NCI-H526 treated with DMSO at 0.1 percent for 48 hours (cell line): Measurements from ENCODE around the gene AMMECR1.
A peak's percentile ranks its signal among the peaks of the same experiment; 100 is the strongest.
"Not testable (repeated sequence)": the region's sequence is repeated elsewhere in the genome, so short reads cannot be mapped to it uniquely, and the experiment has no call there.

Experiments used
- DNase-seq: peaks from one replicate; lab custom pipeline; 2025; lab: John Stamatoyannopoulos, UW

Gene AMMECR1

GRCh38 chrX:110170029-110170428, 147.9 kb downstream of the AMMECR1 start:
- no peak for DNase-seq

- DNase-seq = no peak
These were observed 149.3 kb downstream of the AMMECR1 start for GRCh38 chrX:110168585-110168984.

- DNase-seq = no peak
These were observed 149.9 kb downstream of the AMMECR1 start for GRCh38 chrX:110167952-110168451.

GRCh38 chrX:110163488-110163887, 154.4 kb downstream of the AMMECR1 start:
- no peak for DNase-seq

- no peak for DNase-seq
These were observed 155.0 kb downstream of the AMMECR1 start for GRCh38 chrX:110162867-110163266.

- no peak for DNase-seq
These were observed 155.8 kb downstream of the AMMECR1 start for GRCh38 chrX:110162131-110162530.

GRCh38 chrX:110161361-110161686, 156.6 kb downstream of the AMMECR1 start:
- DNase-seq = no peak

- DNase-seq = no peak
These were observed 158.0 kb downstream of the AMMECR1 start for GRCh38 chrX:110159865-110160264.

GRCh38 chrX:110159235-110159634, 158.7 kb downstream of the AMMECR1 start:
- DNase-seq = no peak

GRCh38 chrX:110157444-110157843, 160.4 kb downstream of the AMMECR1 start:
- DNase-seq = no peak

- DNase-seq = no peak
These were observed 161.6 kb downstream of the AMMECR1 start for GRCh38 chrX:110156167-110156754.

GRCh38 chrX:110155759-110156158, 162.1 kb downstream of the AMMECR1 start:
- DNase-seq = no peak

GRCh38 chrX:110154328-110154727, 163.6 kb downstream of the AMMECR1 start:
- DNase-seq = not testable (repeated sequence)

GRCh38 chrX:110153896-110154295, 164.0 kb downstream of the AMMECR1 start:
- DNase-seq = no peak

GRCh38 chrX:110153244-110153643, 164.6 kb downstream of the AMMECR1 start:
- peak; percentile 2 for DNase-seq

GRCh38 chrX:110146521-110146920, 171.4 kb downstream of the AMMECR1 start:
- DNase-seq = no peak

- no peak for DNase-seq
These were observed 172.0 kb downstream of the AMMECR1 start for GRCh38 chrX:110145854-110146253.

- DNase-seq = no peak
These were observed 172.6 kb downstream of the AMMECR1 start for GRCh38 chrX:110145311-110145710.
